Activated CD8-positive, alpha-beta T cell treated with anti-CD3 and anti-CD28 coated beads for 36 hours (primary cell): ENCODE measurements around the gene ZNF318. TPM values are rescaled to one million over a fixed set of nuclear protein-coding genes. Genes with fewer than 3 reads are reported as not detected.

Experiments
- ATAC-seq: fragments of 200-7000 bp; cut with Tn5 transposase; one replicate; pipeline ENCODE4 v1.10.0; 2021; ENCODE audit warnings: mild to moderate bottlenecking, moderate library complexity
- CTCF ChIA-PET: fragments of 350-600 bp; sonication (Branson Sonifier 250); formaldehyde crosslinking; loops from one replicate; lab custom pipeline; 2021; ENCODE audit warnings: antibody characterized with exemption; lab: Charles Lee
- POLR2A ChIA-PET: fragments of 350-600 bp; sonication (Branson Sonifier 250); formaldehyde crosslinking; loops from one replicate; lab custom pipeline; 2021; ENCODE audit warnings: antibody characterized with exemption; lab: Charles Lee
- DNase-seq: peaks from one replicate; pipeline ENCODE4 v3.0.0-alpha.2; 2020
- H3K27ac Mint-ChIP-seq: one replicate; pipeline ENCODE4 v1.8.0; 2021; ENCODE audit warnings: mild to moderate bottlenecking, mixed read lengths
- H3K27me3 Mint-ChIP-seq: one replicate; pipeline ENCODE4 v1.8.0; 2021; ENCODE audit warnings: mixed read lengths
- H3K36me3 Mint-ChIP-seq: one replicate; pipeline ENCODE4 v1.8.0; 2021; ENCODE audit warnings: low read depth, mixed read lengths
- H3K4me1 Mint-ChIP-seq: one replicate; pipeline ENCODE4 v1.8.0; 2021; ENCODE audit warnings: low read depth, mixed read lengths
- H3K4me3 Mint-ChIP-seq: one replicate; pipeline ENCODE4 v1.8.0; 2021; ENCODE audit warnings: mild to moderate bottlenecking, moderate library complexity, mixed read lengths
- H3K9me3 Mint-ChIP-seq: one replicate; pipeline ENCODE4 v1.8.0; 2021; ENCODE audit warnings: mixed read lengths
- intact Hi-C: fragments of 100-400 bp; cut with micrococcal nuclease; formaldehyde crosslinking; loops from one replicate; pipeline ENCODE4 v1.10.0; 2022
- total RNA-seq, 2 experiments: library from RNA; stranded (reverse); gene quantifications; one replicate each; pipeline ENCODE4 v1.2.3, GENCODE V29; 2021
- TF ChIP-seq, protein P1 (sequence below): fragments of 200-600 bp; IDR thresholded peaks from one replicate; pipeline ENCODE4 v1.8.0; 2022; ENCODE audit warnings: antibody characterized with exemption, mild to moderate bottlenecking

The ZNF318 gene
- total RNA-seq, 2 experiments from 2014 or later: 13.1 to 13.5 TPM

DNA sequence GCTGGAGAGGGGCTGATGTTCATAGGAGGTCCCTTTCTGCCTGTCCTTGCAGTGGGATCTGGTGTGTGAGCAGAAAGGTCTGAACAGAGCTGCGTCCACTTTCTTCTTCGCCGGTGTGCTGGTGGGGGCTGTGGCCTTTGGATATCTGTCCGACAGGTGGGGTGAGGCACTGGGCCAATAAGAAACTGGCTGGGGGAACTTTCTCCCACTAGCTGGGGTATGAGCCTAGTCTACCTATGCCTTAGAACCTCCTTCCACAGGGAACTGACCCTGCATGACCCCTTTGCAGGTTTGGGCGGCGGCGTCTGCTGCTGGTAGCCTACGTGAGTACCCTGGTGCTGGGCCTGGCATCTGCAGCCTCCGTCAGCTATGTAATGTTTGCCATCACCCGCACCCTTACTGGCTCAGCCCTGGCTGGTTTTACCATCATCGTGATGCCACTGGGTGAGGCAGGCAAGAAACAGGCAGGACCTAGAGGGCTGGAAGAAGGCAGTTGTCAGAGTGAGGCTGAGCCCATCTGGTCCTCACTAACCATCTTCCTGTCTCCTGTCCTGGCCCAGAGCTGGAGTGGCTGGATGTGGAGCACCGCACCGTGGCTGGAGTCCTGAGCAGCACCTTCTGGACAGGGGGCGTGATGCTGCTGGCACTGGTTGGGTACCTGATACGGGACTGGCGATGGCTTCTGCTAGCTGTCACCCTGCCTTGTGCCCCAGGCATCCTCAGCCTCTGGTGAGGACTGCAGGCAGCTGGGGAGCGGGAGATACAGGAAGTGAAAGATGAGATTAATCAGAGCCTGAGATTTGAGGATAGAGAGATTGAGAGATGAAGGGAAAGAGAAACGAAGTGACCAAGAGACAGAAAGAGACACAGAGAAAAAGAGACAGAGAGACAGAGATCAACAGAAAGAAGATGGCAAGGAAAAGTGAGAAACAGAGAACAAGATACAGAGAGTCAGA lies 69.8 kb downstream of the ZNF318 start:
- ATAC-seq: no peak
- ChIA-PET CTCF (interaction anchor here (4.0 kb wide), 1 partner anchor 9 kb away, joined by 25 read pairs; the partner anchor contains the start of gene CRIP3), POLR2A (no interaction called here)
- Mint-ChIP-seq H3K36me3 (no peaks in the 10 kb centered on the region), H3K27ac (no peak overlapping the region), H3K4me3 (no peak overlapping the region), H3K27me3 (peaks cover 2% of the 10 kb centered on the region), H3K9me3 (no peaks in the 10 kb centered on the region), H3K4me1 (no peaks in the 10 kb centered on the region)
- TF ChIP-seq, protein P1, sequence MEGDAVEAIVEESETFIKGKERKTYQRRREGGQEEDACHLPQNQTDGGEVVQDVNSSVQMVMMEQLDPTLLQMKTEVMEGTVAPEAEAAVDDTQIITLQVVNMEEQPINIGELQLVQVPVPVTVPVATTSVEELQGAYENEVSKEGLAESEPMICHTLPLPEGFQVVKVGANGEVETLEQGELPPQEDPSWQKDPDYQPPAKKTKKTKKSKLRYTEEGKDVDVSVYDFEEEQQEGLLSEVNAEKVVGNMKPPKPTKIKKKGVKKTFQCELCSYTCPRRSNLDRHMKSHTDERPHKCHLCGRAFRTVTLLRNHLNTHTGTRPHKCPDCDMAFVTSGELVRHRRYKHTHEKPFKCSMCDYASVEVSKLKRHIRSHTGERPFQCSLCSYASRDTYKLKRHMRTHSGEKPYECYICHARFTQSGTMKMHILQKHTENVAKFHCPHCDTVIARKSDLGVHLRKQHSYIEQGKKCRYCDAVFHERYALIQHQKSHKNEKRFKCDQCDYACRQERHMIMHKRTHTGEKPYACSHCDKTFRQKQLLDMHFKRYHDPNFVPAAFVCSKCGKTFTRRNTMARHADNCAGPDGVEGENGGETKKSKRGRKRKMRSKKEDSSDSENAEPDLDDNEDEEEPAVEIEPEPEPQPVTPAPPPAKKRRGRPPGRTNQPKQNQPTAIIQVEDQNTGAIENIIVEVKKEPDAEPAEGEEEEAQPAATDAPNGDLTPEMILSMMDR: no peak
- intact Hi-C loops: no loop called here
- no peak for DNase-seq

DNA sequence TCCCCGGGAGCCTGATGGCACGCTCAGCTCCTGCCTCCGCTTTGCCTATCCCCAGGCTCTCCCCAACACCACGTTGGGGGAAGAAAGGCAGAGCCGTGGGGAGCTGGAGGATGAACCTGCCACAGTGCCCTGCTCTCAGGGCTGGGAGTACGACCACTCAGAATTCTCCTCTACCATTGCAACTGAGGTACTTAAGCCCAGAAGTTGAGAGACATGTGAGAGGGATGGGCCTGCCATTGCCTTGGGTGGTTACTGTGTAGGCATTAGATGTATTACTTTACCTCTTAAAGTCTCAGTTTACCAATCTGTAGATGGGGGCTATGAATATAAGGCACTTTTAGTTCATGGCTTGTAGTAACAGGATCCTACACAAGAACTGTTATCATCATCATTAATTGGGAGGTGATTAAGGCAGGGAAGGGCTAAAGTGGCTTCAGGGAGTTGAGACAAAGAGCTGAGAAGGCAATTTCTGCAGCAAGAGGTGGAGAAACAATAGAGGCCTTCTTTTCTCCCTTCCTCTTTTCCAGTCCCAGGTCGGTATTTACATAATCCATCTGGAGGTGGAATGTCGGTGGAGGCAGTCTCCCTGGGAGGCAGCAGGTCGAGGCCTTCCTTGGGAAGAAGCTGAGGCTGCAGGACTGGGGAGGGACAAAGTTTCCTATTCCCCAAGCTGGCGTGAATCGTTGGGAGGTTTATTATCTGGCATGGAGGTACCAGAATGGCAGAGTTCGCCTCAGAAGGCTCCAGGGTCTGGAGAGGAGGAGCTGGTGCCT lies 70.7 kb downstream of the ZNF318 start:
- intact Hi-C loops: no loop called here
- no peaks in the 10 kb centered on the region for H3K36me3 Mint-ChIP-seq
- DNase-seq: no peak
- no peak overlapping the region for H3K4me3 Mint-ChIP-seq
- H3K4me1 Mint-ChIP-seq: no peaks in the 10 kb centered on the region
- no peak for ATAC-seq
- ChIA-PET CTCF (interaction anchor here (1.0 to 4.0 kb wide), 3 partner anchors 10 to 160 kb away, joined by 3 to 25 read pairs (median 3); partner anchors contain the start of gene CRIP3), POLR2A (no interaction called here)
- TF ChIP-seq, protein P1: no peak
- peaks cover 2% of the 10 kb centered on the region for H3K27me3 Mint-ChIP-seq
- H3K9me3 Mint-ChIP-seq: no peaks in the 10 kb centered on the region
- H3K27ac Mint-ChIP-seq: no peak overlapping the region

DNA sequence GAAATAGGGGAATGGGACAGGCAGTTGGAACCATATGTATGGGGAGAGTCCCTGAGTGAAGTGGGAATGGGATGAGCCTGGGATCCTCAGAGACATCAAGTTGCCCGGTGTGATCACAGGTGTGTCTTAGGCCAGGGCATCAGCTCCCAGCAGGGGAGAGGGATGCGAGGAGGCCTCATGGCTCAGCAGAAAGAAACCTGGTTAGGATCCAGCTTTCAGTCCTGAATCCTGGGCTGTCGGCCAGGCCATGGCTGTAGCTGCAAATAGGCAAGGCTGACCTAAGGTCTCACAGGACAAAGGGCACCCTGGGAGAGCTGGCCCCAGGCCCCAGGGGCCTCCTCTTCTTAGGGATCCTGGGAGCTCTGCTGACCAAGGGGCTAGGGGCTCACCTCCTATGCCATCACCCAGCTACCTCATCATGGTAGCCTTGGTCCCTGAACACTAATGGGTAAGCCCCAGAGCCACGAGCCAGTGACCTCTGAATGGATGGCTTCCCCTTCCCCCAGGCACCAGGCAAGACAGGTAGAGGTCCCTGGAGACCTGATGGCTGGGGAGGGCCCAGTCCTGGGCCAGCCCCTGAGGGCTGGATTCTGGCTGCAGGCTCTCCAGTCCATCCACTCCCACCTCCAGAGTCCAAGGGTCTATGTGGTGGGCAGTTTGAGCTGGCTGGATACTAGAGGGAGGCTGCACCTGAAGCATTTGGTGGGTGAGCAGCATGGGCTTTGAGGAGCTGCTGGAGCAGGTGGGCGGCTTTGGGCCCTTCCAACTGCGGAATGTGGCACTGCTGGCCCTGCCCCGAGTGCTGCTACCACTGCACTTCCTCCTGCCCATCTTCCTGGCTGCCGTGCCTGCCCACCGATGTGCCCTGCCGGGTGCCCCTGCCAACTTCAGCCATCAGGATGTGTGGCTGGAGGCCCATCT lies 71.5 kb downstream of the ZNF318 start, which contains the start of gene SLC22A7:
SLC22A7 (plus strand) TSS at position 617 of the 921 bp plus-strand sequence; CDS start at position 716, 99 bp downstream.
- no peak within 1 kb of the TSS for H3K27ac Mint-ChIP-seq
- H3K27me3 Mint-ChIP-seq: peaks cover 2% of the 10 kb centered on the region
- H3K4me3 Mint-ChIP-seq: no peak within 1 kb of the TSS
- ChIA-PET CTCF (interaction anchor here (1.0 to 4.0 kb wide), 5 partner anchors 10 to 161 kb away, joined by 3 to 25 read pairs (median 3); partner anchors contain the start of gene CRIP3), POLR2A (interaction anchor here (0.7 to 1.1 kb wide), 3 partner anchors 26 to 142 kb away, joined by 3 read pairs; no protein-coding TSS in a partner anchor)
- no peaks in the 10 kb centered on the region for H3K9me3 Mint-ChIP-seq
- no peak for ATAC-seq
- DNase-seq: no peak
- H3K36me3 Mint-ChIP-seq: no peaks in the 10 kb centered on the region
- TF ChIP-seq, protein P1: no peak
- no peaks in the 10 kb centered on the region for H3K4me1 Mint-ChIP-seq
- intact Hi-C loops: no loop called here

DNA sequence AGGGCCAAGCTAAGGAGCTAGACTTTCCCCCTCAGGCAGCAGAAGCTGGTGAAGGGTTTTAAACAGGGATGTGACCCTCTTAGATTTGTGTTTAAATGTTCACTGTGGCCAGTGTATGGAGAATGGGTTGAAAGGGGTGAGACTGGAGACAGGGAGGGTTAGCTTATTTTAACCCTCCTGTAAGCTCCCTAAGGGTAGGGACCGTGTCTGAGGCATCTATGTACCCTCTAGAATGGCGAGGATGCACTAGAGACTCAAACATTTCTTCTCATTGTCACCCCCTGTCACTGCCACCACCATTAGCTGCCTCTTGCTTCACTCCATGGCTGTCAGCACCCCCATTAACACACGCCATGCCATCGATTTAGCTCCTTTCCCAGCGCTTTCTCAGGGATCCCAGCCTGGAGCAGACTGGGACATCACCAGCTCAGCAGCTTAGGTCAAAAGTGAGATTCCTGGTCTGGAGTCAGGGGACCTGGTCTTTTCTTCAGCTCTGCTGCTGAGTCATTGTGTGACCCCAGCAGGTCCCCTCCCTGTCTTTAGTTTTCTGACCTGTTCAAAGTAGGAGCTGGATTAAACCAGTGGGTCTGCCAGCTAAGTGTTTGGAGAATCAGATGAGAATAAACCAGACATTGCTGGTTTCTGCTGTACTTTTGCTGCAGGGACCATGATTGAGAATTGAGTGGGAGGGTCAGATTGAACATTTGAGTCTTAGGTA lies 72.5 kb downstream of the ZNF318 start:
- intact Hi-C loops: no loop called here
- Mint-ChIP-seq H3K27ac (no peak overlapping the region), H3K36me3 (no peaks in the 10 kb centered on the region), H3K4me3 (no peak overlapping the region), H3K9me3 (no peaks in the 10 kb centered on the region), H3K27me3 (peaks cover 2% of the 10 kb centered on the region), H3K4me1 (no peaks in the 10 kb centered on the region)
- TF ChIP-seq, protein P1: no peak
- ATAC-seq: no peak
- CTCF ChIA-PET: interaction anchor here (0.9 to 4.0 kb wide), 8 partner anchors 11 to 210 kb away, joined by 3 to 25 read pairs (median 4); partner anchors contain the start of genes CRIP3 and DNPH1
- POLR2A ChIA-PET: interaction anchor here (0.5 to 1.1 kb wide), 4 partner anchors 25 to 857 kb away, joined by 3 read pairs; no protein-coding TSS in a partner anchor
- DNase-seq: no peak
